GM19467 (cell line): ENCODE data around the gene NDRG4.
A peak's percentile ranks its signal among the peaks of the same experiment; 100 is the strongest.

Experiments
- ATAC-seq: cut with Tn5 transposase; IDR thresholded peaks from one replicate; pipeline ENCODE4 v1.9.1; 2021; ENCODE audit warnings: mild to moderate bottlenecking, moderate library complexity; ENCODE audit not compliant: unreplicated experiment

The NDRG4 gene

DNA sequence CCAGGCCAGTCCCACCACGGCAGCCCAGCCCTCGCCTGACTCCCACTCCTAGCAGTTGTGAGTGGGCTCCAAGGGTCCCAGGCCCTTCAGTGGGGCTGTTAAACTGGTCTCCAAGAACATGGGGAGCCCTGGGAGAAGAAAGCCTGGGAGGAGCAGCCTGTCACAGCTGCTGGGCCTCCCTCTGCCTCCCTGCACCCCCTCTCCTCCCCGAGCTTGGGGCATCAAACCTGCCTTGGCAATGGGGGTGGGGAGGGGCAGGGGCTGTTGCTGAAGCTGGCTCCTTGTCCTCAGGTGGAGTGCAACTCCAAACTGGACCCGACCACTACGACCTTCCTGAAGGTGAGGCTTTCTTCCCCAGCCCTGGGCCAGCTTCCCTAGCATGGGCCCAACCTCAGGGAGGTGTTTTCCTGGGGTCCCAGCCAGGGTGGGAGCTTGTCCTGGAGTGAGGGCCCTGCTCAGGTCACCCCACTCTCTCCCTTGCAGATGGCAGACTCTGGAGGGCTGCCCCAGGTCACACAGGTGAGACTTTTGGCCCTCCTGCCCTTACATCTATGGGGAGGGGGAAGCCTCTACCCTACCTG, 8.8 kb downstream of the NDRG4 start:
- ATAC-seq = no peak

GRCh38 chr16:58509256-58510096, 9.5 kb downstream of the NDRG4 start:
- ATAC-seq = no peak

- ATAC-seq = no peak
Measured at GRCh38 chr16:58510097-58510775, 10.3 kb downstream of the NDRG4 start.

- no peak for ATAC-seq
Measured at GRCh38 chr16:58510776-58511628, 11.1 kb downstream of the NDRG4 start.

DNA sequence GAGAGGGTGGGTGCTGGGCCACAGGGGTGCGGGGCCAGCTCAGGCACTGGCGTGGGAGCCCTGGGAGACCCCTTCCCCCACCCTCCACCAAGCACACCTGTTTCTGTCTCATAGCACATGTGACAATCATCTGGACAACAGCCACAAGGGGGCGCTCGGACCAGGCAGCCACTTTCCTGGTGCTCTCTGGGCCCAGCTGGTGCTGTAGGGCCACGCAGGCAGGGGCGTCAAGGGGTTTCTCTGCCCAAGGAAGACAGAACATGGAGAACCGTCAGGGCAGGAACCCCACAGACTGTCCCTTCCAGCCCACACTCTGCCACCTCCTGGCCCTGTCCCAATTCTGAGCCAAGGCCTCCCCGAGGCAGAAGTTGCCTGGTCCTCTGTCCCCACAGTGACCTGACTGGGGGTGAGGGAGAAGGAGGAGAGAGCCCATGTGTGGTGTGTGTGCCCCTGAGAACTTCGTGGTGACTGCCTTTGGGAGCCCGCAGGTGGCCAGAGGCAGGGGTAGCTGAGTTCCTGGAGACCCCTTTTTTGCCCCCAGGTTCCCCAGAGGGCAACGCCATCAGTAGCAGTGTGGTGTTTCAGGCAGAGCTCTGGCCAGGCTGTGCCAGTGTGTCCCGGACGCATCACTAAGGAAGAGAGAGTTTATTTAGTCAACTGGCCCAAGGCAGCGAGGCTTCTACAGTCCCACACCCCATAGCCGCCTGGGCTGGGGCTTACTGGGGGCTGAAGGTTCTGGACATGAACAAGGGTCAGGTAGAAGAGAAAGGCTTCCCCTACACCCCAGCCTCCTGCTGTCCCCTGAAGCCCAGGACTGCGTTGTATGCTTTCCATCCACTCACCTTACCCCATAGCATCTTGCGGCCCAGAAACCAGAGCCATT, 12.2 kb downstream of the NDRG4 start:
- no peak for ATAC-seq

DNA sequence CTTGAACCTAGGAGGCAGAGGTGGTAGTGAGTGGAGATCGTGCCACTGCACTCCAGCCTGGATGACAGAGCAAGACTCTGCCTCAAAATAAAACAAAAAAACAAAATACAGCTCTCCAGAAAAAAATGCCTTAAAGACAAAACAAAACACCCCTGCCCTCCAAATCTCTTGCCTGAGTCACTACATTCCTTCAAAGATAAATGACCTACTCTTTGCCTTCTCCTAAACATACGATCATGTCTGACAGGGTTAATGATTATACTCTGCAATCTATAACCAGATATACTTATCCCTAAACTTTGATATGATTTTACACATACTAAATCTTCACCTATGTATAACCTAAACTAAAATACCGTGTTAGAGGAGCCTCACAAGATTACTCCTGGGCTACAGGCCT, 13.9 kb downstream of the NDRG4 start:
- no peak for ATAC-seq

GRCh38 chr16:58515125-58515870, 15.4 kb downstream of the NDRG4 start, which contains the start of gene SETD6:
Gene SETD6, plus strand, starts transcription at chr16:58515517. Its CDS starts 21 bp downstream, at chr16:58515538.
- ATAC-seq = peak; percentile 72

GRCh38 chr16:58515871-58516767, 16.2 kb downstream of the NDRG4 start:
- ATAC-seq = peak; percentile 39

GRCh38 chr16:58516768-58517107, 16.8 kb downstream of the NDRG4 start:
- no peak for ATAC-seq

DNA sequence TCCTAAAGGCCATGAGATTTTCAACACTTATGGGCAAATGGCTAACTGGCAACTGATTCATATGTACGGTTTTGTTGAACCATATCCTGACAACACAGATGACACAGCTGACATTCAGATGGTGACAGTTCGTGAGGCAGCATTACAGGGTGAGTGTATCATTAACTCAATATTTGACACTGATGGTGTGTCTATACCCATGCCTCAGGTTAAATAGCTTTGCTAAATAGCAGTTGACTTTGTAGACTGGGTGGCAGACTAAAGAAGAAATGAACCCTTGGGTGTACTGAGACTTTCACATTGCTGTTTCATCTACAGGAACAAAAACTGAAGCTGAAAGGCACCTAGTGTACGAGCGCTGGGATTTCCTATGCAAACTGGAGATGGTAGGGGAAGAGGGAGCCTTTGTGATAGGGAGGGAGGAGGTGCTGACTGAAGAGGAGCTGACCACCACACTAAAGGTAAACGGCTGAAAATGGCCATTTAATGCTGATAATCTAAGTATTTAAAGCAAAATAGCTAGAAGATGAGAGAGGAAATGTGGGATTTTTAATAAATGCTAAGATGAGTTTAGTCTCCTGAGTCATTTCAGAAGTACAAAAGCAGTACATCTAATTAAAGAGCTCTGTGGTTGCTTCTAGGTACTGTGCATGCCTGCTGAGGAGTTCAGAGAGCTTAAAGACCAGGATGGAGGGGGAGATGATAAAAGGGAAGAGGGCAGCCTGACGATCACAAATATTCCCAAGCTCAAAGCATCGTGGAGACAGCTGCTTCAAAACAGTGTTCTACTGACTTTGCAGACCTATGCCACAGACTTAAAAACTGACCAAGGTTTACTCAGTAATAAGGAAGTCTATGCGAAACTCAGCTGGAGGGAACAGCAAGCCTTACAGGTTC, 18.4 kb downstream of the NDRG4 start:
- ATAC-seq = no peak

DNA sequence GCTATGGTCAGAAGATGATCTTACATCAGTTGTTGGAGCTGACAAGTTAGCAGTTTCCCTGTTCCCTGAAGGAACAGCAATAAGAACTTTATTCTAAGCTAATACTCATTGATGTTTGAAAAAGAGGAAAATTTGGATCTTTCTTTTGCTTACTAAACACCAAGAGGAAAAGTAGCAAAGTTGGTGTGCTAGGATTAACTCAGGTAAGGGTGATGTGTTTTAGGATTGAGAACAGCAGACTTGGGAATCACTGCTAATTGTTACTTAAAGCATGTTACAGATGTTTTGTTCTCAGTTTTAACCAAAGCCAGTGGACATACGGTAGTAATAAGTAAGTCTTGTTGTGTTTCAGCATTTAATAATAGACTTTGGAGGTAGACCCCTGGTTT, 19.0 kb downstream of the NDRG4 start:
- ATAC-seq = no peak

DNA sequence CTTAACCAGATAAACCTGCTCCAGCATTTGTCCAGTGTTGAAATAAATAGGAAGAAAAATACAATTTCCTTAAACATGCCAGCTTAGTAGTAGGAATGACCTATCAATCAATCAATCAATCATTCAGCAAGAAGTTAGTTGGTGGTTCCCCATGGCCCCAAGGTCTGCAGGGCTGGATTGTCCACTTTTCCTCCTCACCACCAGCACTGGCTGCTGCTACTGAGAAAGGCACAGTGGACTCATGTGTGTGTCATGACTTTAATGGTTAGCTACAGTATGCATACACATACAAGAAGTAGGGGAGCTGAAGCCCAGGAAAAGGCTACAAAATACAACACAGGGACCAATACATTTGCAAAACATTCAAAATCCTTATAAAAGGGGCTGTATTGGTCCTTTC, 19.8 kb downstream of the NDRG4 start:
- no peak for ATAC-seq

DNA sequence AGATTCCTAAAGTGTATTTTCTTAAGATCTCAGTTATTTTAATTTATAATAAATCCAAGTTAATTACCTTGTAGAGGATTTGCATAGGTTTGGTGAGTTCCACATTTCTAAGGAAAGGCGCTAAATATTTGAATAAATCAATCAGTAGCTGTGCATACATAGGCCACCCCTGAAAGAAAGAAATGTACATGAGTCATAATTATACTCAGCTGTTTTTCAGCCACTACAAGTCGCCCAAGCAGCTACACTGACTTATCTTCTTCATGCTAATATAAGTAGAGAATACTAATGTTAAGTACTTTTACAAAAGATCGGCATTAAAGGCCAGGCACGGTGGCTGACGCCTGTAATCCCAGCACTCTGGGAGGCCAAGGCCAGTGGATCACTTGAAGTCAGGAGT, 30.2 kb downstream of the NDRG4 start:
- no peak for ATAC-seq

DNA sequence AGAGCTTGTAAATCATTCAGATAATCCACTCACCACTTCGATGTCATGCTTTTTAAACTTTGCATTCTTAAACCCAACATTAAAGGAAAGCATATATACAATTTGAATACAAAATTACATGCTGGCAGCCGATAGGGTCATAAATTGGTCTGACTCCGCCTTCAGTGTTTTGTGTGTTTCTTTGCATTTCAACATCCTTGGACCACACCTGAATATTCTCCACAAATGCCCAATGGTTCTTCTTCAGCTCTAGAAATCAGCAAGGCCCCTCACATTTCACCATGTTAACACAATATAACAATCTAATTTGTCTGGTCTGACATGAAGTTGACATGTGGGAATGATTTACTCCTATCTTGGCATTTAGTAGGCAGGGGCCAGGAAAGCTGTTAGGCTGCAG, 32.5 kb downstream of the NDRG4 start:
- ATAC-seq = no peak

DNA sequence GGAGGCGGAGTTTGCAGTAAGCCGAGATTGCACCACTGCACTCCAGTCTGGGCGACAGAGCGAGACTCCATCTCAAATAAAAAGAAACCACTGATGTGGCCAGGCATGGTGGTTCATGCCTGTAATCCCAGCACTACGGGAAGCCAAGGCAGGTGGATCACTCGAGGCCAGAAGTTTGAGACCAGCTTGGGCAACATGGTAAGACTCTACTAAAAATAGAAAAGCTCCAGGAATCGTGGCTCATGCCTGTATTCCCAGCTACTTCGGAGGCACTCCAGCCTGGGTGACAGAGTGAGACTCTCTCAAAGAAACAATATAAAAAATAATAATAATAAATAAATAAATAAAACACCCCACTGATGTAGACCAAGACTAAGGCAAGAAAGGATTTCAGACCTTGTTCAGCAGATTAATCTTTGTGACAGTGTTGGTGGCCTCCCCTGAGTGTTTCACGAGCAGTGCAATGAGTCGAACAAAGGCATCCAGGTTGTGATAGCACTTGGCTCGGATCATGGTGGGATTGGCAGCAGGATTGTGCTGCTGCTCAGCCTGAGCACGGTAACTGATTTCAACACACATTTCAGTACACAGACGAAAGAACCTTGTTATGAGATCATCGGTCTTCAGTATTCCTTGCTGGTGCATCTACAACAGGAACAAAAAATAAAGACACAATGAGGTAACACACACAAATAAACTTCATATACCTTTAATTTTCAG, 34.0 kb downstream of the NDRG4 start:
- ATAC-seq = no peak

GRCh38 chr16:58535100-58535499, 35.2 kb downstream of the NDRG4 start:
- no peak for ATAC-seq

DNA sequence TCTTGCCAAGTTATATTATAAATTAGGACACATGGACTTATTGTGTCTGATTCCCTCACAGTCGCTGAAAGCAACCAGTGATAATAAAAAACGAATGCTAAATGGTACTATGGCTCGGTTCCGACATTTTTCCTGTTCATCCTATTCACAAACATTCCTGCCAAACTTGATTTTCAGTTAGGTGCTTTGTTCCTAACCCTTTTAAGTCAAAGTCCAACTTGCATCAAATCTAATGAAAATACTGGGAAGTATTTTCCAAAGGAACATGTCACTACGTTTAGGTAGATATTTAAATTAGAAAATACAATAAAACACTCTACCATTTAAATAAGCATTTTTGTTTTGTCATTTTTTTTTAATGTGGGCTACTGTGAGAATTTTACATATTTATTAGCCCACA, 36.3 kb downstream of the NDRG4 start:
- ATAC-seq = no peak
